Osteoblast (primary cell): Measurements from ENCODE around the gene SLC25A24. TPM values are rescaled to one million over a fixed set of nuclear protein-coding genes. Genes with fewer than 3 reads are reported as not detected.

Source experiments
- DNase-seq: peaks from one replicate; pipeline ENCODE4 v3.0.0; 2011; ENCODE audit warnings: low spot score, mixed read lengths; ENCODE audit not compliant: insufficient read length; ENCODE audit errors: missing footprints
- H2AFZ ChIP-seq: 2 replicates; pipeline ENCODE4 v1.6.0; 2011; ENCODE audit warnings: mild to moderate bottlenecking, low read length
- H3K27ac ChIP-seq: 2 replicates; pipeline ENCODE4 v1.5.1; 2011; ENCODE audit warnings: mild to moderate bottlenecking, low read depth, low read length, moderate library complexity
- H3K27me3 ChIP-seq: 2 replicates; pipeline ENCODE4 v1.6.0; 2012; ENCODE audit warnings: mild to moderate bottlenecking, control low read depth, inconsistent platforms, low read length, moderate library complexity; ENCODE audit not compliant: insufficient read depth
- H3K36me3 ChIP-seq: 2 replicates; pipeline ENCODE4 v1.5.1; 2011; ENCODE audit warnings: mild to moderate bottlenecking, low read length, control low read depth, moderate library complexity; ENCODE audit not compliant: insufficient read depth
- H3K4me1 ChIP-seq: 2 replicates; pipeline ENCODE4 v1.5.1; 2011; ENCODE audit warnings: mild to moderate bottlenecking, low read length, control low read depth, moderate library complexity; ENCODE audit not compliant: insufficient read depth
- H3K4me2 ChIP-seq: 2 replicates; pipeline ENCODE4 v1.6.0; 2011; ENCODE audit warnings: mild to moderate bottlenecking, low read length; ENCODE audit not compliant: insufficient read depth
- H3K4me3 ChIP-seq: fragments of 200-600 bp; sonication (generic); 3 replicates; pipeline ENCODE4 v1.5.1; 2012; ENCODE audit warnings: mild to moderate bottlenecking, low read length, inconsistent platforms; ENCODE audit not compliant: insufficient read depth
- H3K79me2 ChIP-seq: 2 replicates; pipeline ENCODE4 v1.6.0; 2012; ENCODE audit warnings: mild to moderate bottlenecking, low read length, control low read depth, inconsistent platforms; ENCODE audit not compliant: insufficient read depth
- H3K9me3 ChIP-seq: 2 replicates; pipeline ENCODE4 v1.5.1; 2011; ENCODE audit warnings: low read depth, low read length, control low read depth
- H4K20me1 ChIP-seq: 2 replicates; pipeline ENCODE4 v1.6.0; 2012; ENCODE audit warnings: mild to moderate bottlenecking, low read length, control low read depth; ENCODE audit not compliant: insufficient read depth
- total RNA-seq: library from RNA; depleted of rRNA; stranded (reverse); fragments of >200 nt; gene quantifications from 2 replicates; pipeline ENCODE4 v1.2.3, GENCODE V29; 2012
- TF ChIP-seq, protein P1 (sequence below): IDR thresholded peaks from 2 replicates; pipeline ENCODE4 v1.5.1; 2011; ENCODE audit warnings: mild to moderate bottlenecking, low read depth, low read length, moderate library complexity; ENCODE audit errors: extremely low read depth

SLC25A24 gene
- total RNA-seq, 1 donor: 42.3 TPM

DNA sequence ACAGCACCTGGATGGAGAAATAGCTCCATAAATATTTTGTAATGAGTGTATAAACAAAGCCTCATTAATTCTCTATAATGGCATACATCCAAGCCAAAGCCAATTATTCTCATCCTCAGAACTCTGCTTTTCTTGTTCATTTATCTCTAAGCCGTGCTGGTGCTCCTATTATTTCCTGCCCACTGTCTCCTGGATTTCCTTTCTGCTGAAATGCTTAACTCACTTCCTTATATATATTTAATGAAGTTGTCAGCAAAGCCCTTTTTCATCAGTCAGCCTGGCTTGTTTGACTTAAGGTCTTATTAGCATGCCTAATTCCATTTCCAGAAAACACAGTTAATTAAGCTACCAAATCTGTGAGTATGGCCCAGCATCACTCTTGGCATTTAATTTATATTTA is 93.4 kb downstream of the SLC25A24 start:
- Histone ChIP-seq H3K79me2 (no peaks in the 10 kb centered on the region), H2AFZ (no peak overlapping the region), H3K36me3 (no peaks in the 10 kb centered on the region), H3K4me3 (no peak overlapping the region), H3K27ac (no peak overlapping the region), H4K20me1 (no peaks in the 10 kb centered on the region), H3K4me1 (no peaks in the 10 kb centered on the region), H3K4me2 (no peak overlapping the region), H3K9me3 (no peaks in the 10 kb centered on the region), H3K27me3 (no peaks in the 10 kb centered on the region)
- no peak for DNase-seq
- TF ChIP-seq, protein P1, sequence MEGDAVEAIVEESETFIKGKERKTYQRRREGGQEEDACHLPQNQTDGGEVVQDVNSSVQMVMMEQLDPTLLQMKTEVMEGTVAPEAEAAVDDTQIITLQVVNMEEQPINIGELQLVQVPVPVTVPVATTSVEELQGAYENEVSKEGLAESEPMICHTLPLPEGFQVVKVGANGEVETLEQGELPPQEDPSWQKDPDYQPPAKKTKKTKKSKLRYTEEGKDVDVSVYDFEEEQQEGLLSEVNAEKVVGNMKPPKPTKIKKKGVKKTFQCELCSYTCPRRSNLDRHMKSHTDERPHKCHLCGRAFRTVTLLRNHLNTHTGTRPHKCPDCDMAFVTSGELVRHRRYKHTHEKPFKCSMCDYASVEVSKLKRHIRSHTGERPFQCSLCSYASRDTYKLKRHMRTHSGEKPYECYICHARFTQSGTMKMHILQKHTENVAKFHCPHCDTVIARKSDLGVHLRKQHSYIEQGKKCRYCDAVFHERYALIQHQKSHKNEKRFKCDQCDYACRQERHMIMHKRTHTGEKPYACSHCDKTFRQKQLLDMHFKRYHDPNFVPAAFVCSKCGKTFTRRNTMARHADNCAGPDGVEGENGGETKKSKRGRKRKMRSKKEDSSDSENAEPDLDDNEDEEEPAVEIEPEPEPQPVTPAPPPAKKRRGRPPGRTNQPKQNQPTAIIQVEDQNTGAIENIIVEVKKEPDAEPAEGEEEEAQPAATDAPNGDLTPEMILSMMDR: no peak

DNA sequence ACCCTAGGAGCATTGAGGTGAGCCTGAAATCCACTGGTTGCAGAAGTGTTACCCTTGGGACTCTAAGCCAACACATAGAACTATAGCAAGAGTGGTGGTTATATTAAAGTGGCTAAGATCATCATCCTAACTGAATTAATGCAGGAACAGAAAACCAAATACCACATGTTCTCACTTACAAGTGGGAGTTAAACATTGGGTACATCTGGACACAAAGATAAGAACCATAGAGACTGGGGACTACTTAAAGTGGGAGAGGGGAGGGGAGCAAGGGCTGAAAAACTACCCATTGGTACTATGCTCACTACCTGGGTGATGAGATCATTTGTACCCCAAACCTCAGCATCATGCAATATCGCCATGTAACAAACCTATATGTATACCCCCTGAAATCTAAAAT is 100.0 kb downstream of the SLC25A24 start:
- Histone ChIP-seq H3K79me2 (no peaks in the 10 kb centered on the region), H3K27me3 (no peaks in the 10 kb centered on the region), H2AFZ (no peak overlapping the region), H4K20me1 (no peaks in the 10 kb centered on the region), H3K4me1 (no peaks in the 10 kb centered on the region), H3K9me3 (no peaks in the 10 kb centered on the region), H3K4me2 (no peak overlapping the region), H3K36me3 (no peaks in the 10 kb centered on the region), H3K4me3 (no peak overlapping the region), H3K27ac (no peak overlapping the region)
- TF ChIP-seq, protein P1: no peak
- no peak for DNase-seq

DNA sequence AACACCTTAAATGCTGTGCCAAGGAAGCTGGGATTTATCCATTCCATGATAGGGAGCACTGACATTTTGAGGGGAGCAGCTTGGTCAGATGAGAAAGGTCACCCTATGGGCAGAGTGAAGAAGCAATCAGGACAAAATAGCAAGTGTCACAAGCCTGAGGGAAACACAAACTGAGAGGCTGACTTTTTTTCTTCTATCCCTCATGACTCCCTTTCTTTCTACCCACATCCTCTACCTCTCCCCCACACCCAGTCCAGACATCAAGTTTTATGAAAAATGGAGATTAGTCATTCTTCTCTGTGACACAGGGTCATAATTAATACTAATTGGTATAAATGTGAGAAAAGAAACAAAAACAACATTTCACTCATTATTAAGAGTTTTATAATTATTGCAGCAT is 103.1 kb downstream of the SLC25A24 start:
- Histone ChIP-seq H3K9me3 (no peaks in the 10 kb centered on the region), H3K4me1 (no peaks in the 10 kb centered on the region), H3K79me2 (no peaks in the 10 kb centered on the region), H3K4me3 (no peak overlapping the region), H2AFZ (no peak overlapping the region), H3K36me3 (no peaks in the 10 kb centered on the region), H4K20me1 (no peaks in the 10 kb centered on the region), H3K4me2 (no peak overlapping the region), H3K27ac (no peak overlapping the region), H3K27me3 (no peaks in the 10 kb centered on the region)
- DNase-seq: no peak
- TF ChIP-seq, protein P1: no peak

DNA sequence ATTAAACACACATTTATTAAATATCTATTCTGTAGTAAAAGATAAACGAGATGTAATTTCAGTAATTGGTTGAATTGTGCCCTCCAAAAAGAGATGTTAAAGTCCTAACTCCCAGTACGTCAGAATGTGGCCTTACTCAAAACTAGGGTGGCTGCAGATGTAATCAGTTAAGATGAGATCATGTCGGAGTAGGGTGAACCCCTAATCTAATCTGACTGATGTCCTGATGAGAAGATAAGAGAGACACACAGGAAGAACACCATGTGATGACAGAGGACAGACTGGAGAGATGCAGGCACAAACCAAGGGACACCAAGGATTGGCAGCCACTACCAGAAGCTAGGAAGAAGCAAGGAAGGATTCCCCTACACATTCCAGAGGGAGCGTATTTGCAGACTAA is 104.1 kb downstream of the SLC25A24 start:
- no peaks in the 10 kb centered on the region for H3K4me1 ChIP-seq

More for the DNA sequence above, 104.1 kb downstream of the SLC25A24 start:
- no peak overlapping the region for H2AFZ ChIP-seq
- H3K4me3 ChIP-seq: no peak overlapping the region
- DNase-seq: no peak
- H3K4me2 ChIP-seq: no peak overlapping the region
- H3K9me3 ChIP-seq: no peaks in the 10 kb centered on the region
- no peaks in the 10 kb centered on the region for H3K79me2 ChIP-seq
- TF ChIP-seq, protein P1: no peak
- H3K27ac ChIP-seq: no peak overlapping the region
- no peaks in the 10 kb centered on the region for H3K36me3 ChIP-seq
- no peaks in the 10 kb centered on the region for H3K27me3 ChIP-seq
- no peaks in the 10 kb centered on the region for H4K20me1 ChIP-seq
